Measurements from ENCODE around the gene NAB1.

Gene NAB1

GRCh38 chr2:190716176-190716807 lies 67.4 kb downstream of the NAB1 start:
- DNase-seq (ENCODE audit: low spot score): no peak

- DNase-seq (ENCODE audit: low spot score): no peak
Observed at GRCh38 chr2:190717306-190717705, 68.4 kb downstream of the NAB1 start.

GRCh38 chr2:190717764-190718651 lies 69.1 kb downstream of the NAB1 start:
- DNase-seq (ENCODE audit: low spot score): no peak

- peak; percentile 8 for DNase-seq (ENCODE audit: low spot score)
Observed at GRCh38 chr2:190718652-190719526, 70.0 kb downstream of the NAB1 start.

GRCh38 chr2:190720276-190720675 lies 71.4 kb downstream of the NAB1 start:
- DNase-seq (ENCODE audit: low spot score): no peak

- no peak for DNase-seq (ENCODE audit: low spot score)
Observed at GRCh38 chr2:190720691-190721090, 71.8 kb downstream of the NAB1 start.

- DNase-seq (ENCODE audit: low spot score): no peak
Observed at GRCh38 chr2:190722061-190722759, 73.3 kb downstream of the NAB1 start.

- no peak for DNase-seq (ENCODE audit: low spot score)
Observed at GRCh38 chr2:190722835-190723234, 74.0 kb downstream of the NAB1 start.

GRCh38 chr2:190723397-190724090 lies 74.7 kb downstream of the NAB1 start:
- no peak for DNase-seq (ENCODE audit: low spot score)

GRCh38 chr2:190726255-190726654 lies 77.4 kb downstream of the NAB1 start:
- DNase-seq (ENCODE audit: low spot score): no peak

GRCh38 chr2:190736355-190736754 lies 87.5 kb downstream of the NAB1 start:
- DNase-seq (ENCODE audit: low spot score): no peak

- DNase-seq (ENCODE audit: low spot score): no peak
Observed at GRCh38 chr2:190740449-190740848, 91.6 kb downstream of the NAB1 start.

All from CD4-positive, alpha-beta T cell treated with Interleukin-15 for 4 hours (primary cell).